ENCODE results near the gene CHORDC1.
"Not testable (repeated sequence)": the region's sequence is repeated elsewhere in the genome, so short reads cannot be mapped to it uniquely, and the experiment has no call there.

- not testable (repeated sequence) for TF ChIP-seq CTCF (conservative IDR thresholded peaks at IDR 0.05); EZH2 (IDR thresholded peaks at IDR 0.05; ENCODE audit: low read depth)
Measured at GRCh38 chr11:90167704-90168103, 55.1 kb downstream of the CHORDC1 start.
